Measurements from ENCODE around the gene SRGAP1.
"Not testable (repeated sequence)": the region's sequence is repeated elsewhere in the genome, so short reads cannot be mapped to it uniquely, and the experiment has no call there.

SRGAP1 gene

DNA sequence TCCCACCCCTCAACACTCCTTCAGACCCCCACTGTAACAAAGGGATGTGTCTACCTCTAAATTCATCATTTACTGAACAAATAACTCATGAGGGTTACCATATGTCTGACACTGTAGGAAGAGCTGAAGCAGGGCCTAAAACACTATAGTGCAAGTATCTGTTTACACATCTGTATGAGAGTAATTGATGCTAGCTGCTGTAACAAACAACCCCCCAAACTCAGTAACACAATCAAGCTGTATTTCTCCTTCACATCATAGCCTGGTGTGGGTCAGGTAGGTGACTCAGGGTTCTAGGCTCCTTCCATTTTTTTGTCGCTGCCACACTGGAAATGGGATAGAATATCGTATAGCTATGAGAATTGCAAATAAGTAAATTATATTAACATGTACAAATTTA, 312.6 kb downstream of the SRGAP1 start:
- DNase-seq (ENCODE audit: extremely low read depth, low read depth) = no peak
- TF ChIP-seq CTCF (IDR thresholded peaks at IDR 0.05; ENCODE audit: low read depth, low read length) = no peak

DNA sequence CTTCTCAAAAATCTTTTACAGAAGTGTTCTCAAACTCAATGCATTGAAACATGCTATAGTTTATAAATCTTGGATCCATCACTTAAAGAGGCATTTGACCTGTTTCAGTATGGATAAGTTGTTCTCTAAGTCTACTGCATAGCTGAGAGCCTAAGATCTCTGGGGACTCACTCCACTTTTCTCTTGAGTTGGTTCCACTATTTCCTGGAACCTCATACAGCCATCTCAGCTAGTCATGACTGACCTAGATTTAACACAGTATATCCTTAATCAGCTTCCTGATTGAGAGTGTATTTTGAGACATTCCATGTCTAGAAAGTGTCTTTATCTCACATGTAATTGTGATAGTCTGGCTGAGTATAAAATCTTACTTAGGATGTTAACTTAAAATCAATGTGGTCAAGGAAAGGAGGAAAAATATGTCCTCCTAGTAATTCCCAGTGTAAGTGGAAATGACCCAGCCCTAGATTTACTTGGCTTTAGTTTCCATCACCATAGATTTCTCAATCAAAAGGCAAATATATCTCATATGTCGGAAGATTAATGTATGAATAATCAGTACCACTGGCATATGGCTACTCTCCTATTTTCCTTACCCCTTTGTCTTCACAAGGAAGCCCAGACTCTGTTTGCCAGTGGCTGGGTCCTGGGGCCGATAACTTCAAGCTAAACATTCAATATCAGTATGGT, 315.7 kb downstream of the SRGAP1 start:
- no peak for DNase-seq (ENCODE audit: extremely low read depth, low read depth)
- TF ChIP-seq CTCF (IDR thresholded peaks at IDR 0.05; ENCODE audit: low read depth, low read length) = no peak

DNA sequence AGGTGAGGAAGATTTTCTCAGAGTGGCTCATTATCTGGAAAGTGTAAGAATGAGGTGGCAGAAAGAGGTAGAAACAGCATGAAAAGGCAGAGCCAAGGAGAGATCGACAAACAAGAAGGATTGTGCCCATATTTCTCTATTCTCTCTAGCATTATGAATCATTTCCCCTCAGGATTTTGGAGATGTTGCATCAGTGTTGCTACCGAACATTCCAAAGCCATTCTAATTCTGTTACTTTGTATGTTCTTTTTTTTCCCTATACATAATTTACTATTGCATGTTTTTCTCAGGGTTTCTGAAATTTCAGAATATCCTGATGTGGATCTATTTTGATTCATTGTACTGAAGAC, 316.2 kb downstream of the SRGAP1 start:
- DNase-seq (ENCODE audit: extremely low read depth, low read depth) = no peak
- no peak for TF ChIP-seq CTCF (IDR thresholded peaks at IDR 0.05; ENCODE audit: low read depth, low read length)

GRCh38 chr12:64166606-64167005, 322.1 kb downstream of the SRGAP1 start:
- DNase-seq (ENCODE audit: extremely low read depth, low read depth) = not testable (repeated sequence)

GRCh38 chr12:64167041-64167440, 322.5 kb downstream of the SRGAP1 start:
- DNase-seq (ENCODE audit: extremely low read depth, low read depth) = not testable (repeated sequence)

GRCh38 chr12:64170024-64170423, 325.5 kb downstream of the SRGAP1 start:
- DNase-seq (ENCODE audit: extremely low read depth, low read depth) = no peak
- TF ChIP-seq CTCF (IDR thresholded peaks at IDR 0.05; ENCODE audit: low read depth, low read length) = no peak

GRCh38 chr12:64170730-64171129, 326.2 kb downstream of the SRGAP1 start:
- DNase-seq (ENCODE audit: extremely low read depth, low read depth) = no peak
- no peak for TF ChIP-seq CTCF (IDR thresholded peaks at IDR 0.05; ENCODE audit: low read depth, low read length)

DNA sequence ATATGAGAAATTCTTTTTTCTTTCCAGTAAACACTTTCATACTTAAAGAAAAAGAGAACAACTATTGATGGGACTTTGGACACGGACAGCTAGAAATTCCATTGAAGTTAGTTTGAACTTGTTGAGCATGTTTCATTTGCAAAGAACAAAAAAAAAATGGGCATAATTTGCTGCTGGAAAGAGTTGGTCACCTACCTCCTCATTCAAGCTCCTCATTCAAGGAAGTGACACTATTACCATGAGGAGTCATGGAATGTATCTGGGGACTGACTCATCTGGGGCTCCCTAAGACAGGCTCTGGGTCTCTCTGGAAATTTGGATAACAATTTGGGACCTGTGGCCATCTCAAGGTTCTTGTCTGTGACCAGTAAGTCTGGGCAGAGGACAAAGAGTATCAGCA, 327.2 kb downstream of the SRGAP1 start:
- no peak for DNase-seq (ENCODE audit: extremely low read depth, low read depth)
- no peak for TF ChIP-seq CTCF (IDR thresholded peaks at IDR 0.05; ENCODE audit: low read depth, low read length)
